HG03280 (cell line): ENCODE measurements around the gene VWDE.
"Not testable (repeated sequence)": the region's sequence is repeated elsewhere in the genome, so short reads cannot be mapped to it uniquely, and the experiment has no call there.

ENCODE experiments used
- ATAC-seq: cut with Tn5 transposase; IDR thresholded peaks from one replicate; pipeline ENCODE4 v1.9.1; 2021; ENCODE audit warnings: mild to moderate bottlenecking, moderate library complexity; ENCODE audit not compliant: unreplicated experiment

The VWDE gene

DNA sequence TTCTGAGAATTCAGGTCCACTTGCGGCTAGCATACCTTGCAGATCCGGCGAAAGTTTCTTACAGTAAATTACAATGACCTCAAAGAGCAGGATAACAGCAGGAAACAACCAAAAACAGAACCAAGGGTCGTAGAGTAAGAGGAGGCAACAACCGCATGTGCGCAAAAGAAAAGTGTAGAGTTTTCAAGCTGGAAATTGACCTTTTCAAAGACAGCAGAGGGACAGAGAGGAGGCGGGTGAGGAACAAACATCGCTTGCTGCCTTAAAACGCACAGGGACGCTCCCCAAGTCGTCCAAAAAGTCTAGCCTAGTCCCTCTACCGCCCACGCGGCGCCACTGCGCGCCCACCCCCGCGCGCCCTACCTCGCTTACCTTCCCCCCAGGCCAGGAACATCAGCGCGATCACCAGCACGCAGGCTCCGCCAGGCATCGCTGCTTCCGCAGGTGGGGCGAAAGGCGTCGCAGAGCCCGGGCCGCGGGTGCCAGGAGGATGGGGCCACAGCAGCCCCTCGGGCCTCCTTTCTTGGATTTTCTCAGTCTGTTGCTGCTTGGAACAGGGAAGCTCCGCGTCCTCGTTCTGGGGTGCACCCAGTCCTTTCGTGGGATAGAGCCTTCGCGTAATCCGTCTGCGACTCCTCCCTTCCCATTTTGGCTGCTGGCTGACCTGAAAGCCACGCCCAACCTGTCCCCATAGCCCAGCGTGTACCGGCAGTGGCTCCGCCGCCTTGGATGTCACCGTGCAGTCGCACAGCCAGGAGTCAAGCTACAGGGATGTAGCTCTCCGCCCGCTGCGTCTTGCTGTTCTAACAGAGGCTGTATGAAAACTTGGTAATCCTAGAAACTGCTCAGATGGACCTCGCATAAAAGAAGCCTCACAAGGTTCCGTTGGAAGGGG, at the start of gene VWDE:
Gene VWDE (minus strand): TSS at position 579 of the 895 bp plus-strand sequence. CDS start 149 bp downstream, at position 430.
- no peak for ATAC-seq

DNA sequence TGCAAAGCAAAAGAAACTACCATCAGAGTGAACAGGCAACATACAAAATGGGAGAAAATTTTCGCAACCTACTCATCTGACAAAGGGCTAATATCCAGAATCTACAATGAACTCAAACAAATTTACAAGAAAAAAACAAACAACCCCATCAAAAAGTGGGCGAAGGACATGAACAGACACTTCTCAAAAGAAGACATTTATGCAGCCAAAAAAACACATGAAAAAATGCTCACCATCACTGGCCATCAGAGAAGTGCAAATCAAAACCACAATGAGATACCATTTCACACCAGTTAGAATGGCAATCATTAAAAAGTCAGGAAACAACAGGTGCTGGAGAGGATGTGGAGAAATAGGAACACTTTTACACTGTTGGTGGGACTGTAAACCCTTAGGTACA, 49.5 kb upstream of the VWDE start:
- not testable (repeated sequence) for ATAC-seq

DNA sequence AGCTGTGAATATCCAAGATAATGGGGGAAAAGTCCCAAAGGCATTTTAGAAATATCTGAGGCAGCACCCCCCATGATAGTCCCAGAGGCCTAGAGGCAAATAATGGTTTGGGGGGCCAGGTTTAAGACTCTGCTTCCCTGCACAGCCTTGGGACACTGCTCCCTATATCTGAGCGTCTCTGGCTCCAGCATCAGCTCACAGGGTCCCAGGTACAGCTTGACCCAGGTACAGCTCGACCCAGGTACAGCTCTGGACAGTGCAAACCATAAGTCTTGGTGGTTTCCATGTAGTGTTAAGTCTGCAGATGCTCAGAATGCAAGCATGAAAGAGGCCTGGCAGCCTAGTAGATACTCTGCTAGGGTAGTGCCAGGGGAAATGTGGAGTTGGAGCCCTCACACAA, 47.0 kb upstream of the VWDE start:
- ATAC-seq, result no peak

DNA sequence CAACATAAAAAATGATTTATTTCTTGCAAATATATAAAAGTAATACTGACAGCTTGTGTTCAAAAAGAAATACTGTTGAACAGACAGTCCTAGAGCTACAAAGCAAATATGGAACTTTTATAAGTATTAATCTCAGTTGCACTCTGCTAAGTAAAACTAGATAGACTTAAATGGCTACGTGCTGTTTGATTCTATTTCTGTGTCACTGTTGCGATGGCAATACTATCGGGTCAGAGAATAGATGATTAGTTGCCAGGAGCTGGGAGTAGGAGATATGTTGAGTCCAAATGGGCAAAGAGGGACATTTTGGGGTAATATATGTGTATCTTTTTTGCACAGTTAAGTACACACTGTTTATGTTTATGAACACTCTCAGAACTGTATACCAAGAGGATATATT, 41.1 kb upstream of the VWDE start:
- no peak for ATAC-seq

DNA sequence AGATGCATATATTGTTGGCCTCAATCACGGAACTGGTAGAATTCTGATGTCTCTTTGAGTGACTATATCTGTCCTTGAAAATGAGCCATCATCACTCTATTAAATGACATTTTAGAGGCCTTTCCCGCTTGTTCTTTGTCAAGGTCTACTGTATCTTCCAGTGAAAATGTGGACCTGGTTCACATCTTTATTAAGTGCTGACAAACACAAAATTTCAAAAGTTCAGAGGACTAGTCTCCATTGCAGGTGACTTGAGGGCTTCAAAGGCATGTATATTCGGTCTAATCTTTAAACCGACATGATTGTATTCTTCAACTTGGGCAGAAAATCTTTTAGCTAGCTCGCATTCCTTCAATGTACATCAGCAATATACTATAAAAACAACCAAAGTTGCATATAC, 36.6 kb upstream of the VWDE start:
- ATAC-seq, result no peak

DNA sequence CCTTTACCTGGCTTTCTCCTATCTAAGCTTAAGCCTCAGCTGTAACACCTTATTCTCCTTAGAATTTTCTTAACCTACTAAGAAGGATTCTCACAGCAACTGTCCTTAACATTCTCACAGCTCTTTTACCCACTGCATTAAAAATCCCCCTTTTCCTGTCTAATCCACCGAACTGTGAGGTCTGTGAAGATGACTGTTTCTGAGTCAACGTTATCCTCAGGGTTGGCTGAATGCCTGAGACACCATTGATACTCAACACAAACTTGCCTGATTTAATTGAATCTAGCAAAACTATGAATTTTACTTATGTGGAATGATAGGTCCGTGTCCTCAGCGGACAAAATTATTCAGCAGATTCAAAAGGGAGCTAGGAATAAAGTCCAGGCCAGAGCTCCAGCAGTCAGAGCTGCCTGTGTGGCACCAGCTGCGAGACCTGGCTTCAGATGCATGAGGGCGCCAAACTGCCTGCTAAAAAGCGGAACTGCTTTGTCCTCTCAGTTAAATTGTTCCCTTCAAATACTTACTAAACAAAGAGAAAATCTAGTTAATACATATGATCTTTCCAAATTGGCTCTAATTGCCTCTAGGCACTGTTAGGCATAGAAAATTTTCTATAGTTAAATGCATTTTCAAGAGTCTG, 33.4 kb upstream of the VWDE start:
- ATAC-seq, result no peak

DNA sequence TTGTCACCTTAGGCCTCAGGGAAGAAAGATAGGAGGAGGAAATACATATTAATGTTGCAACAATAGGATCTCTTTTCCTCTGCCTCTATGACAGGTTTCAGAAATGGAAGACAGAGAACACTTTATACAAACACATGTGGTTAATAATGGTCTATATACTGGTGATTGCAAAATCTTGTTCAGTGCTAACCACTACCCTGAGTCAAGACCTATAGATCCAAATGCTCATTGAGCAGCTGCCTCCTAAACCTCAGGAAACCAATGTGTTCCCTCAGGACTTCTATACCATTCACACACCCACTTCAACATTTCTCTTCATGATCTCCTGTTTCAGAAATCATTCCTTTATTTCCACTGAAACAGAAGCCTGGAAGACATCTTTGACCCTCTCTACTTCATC, 32.5 kb upstream of the VWDE start:
- no peak for ATAC-seq

DNA sequence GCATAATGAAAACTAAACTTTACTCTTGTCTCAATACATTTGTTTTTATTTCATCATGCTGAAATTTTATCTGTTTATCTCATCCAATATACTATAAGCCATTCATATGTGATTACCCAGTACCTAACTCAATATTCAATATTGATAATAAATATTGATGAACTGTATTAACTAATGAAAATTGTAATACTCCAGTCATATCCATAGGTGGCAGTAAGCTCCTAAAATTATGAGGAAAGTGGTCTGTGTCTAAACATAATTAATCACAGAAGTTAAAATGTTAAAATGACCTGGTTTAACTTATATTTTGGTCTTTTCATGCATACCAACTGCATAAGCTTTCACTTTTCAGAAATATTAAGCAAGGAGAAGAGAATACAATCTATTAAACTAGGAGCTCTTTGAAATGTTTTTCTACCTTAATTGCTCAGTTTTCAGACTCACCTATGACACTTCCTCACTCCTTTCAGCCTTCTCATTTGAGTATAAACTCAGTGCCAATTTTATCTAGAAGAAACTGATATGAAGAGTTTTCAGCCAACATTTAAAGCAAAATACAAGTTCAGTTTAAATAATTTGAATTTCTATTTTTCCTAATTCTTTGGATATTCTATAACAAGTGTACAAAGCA, 30.5 kb upstream of the VWDE start:
- ATAC-seq, result peak; percentile 50

DNA sequence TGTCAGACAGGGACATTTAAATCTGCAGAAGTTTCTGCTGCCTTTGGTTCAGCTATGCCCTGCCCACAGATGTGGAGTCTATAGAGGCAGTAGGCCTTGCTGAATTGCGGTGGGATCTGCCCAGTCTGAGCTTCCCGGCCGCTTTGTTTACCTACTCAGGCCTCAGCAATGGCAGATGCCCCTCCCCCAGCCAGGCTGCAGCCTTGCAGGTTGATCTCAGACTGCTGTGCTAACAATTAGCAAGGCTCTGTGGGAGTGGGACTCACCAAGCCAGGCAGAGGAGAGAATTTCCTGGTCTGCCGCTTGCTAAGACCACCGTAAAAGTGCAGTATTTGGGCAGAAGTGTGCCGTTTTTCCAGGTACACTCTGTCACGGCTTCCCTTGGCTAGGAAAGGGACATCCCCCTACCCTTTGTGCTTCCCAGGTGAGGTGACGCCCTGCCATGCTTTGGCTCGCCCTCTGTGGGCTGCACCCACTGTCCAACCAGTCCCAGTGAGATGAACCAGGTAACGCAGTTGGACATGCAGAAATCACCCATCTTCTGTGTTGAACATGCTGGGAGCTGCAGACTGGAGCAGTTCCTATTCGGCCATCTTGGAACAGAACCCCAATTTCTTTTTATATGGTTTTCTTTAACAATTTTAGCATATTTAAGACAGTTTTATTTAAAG, 28.4 kb upstream of the VWDE start:
- no peak for ATAC-seq

DNA sequence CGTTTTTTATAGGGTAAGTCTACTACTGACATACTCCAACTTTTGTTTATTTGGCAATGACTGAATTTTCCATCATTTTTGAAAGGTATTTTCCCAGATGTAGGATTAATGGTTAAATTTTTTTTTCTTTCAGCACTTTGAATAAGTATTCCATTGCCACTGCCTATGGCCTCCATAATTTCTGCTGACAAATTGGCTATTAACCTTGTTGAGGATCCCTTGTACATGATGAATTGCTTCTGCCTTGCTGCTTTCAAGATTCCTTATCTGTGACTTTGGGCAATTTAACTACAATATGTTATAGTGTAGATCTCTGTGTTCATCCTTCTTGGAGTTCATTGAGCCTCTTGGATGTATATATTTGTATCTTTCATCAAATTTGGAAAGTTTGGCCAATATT, 21.6 kb upstream of the VWDE start:
- ATAC-seq, result no peak

DNA sequence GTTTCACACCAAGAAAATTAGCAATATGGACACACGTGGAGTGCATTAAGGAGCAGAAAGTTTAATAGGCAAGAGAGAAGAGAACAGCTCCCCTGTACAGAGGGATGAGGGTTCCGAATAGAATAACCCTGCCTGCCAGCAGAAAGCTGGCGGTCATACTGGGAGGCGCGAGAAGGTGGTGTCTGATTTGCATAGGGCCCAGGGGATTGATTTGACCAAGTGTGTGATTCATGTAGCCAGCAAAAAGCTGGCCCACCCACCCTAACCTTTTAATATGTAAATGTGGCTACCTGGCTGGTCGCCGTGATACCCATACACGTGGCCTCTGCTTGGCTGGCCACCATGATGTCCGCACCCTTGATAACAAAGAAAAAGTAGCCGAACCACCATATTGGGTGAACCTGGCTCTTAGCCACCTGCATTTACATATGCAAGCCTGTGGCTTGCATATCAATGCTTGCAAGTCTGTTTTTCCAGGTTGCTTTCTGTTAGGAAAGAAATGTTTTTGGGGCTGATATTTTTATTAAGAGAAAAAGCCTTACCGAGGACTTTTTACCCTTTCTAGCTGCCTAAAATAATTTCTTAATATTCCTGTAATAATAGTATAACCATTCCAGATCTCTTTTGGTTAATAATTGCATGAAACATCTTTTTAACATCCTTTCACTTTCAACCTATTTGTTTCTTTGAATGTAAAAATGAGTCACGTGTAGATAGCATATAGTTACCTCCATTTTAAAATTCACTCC, 20.5 kb upstream of the VWDE start:
- ATAC-seq, result no peak

DNA sequence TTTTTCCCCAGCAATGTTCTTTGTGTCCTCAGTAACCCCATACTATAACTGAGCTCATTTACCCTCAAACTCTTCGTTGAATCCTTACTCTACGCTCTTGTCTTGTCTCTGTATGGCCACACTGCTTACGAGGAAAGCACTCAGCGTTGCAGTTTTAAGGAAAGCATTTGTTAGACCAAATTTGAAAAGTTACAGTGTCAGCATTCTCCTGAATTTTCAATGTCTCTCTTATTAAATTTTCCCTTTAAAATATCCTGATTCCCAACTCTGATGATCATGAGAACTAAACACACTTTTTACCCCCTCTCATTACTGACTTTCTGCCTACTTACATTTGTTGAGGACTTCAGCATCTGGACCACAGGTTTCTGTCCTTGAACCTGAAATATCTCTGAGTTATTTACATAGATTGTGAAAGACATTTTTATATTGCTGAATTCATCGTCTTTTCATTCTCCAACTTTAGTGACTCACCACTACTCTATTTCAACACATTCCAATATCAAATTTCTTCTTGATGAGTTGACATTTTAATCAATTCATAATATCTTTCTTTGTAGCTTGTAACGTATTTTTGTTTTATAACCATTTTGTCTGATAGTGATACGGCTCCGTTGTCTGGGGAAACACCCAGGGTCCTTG, 19.8 kb upstream of the VWDE start:
- ATAC-seq, result no peak

DNA sequence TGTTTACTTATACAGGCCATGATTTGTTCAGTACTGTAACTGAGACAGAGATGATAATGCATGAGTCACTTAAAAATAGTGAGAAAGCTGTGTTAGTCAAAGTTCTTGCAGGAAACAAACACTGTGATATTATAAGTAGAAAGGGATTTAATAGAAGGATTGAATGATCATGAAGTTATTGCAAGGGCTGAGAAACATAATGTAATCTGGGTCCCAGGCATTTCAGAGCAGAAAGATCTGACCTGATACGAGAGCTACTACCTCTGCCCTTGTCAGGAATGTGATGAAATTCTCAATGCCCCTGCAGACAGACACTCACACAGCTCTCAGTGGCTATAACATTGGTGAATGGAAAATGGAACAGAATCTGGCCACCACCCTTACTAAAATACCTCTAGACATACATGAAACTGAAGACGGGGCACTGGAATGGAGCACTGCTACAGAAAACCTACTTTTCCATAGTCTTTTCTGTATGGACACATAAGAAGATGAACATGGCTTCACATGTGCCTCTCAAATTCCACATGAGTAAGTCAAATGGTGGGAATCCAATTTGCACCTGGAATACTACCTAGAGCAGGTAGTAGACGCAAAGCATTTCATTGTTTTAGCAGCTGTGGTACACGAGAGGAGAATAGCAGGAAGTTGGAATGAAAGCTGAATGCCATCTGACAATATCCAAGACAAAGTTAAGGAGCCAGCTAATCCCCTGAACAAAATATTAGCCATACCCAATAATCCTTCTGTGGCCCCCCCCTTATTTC, 19.1 kb upstream of the VWDE start:
- no peak for ATAC-seq

DNA sequence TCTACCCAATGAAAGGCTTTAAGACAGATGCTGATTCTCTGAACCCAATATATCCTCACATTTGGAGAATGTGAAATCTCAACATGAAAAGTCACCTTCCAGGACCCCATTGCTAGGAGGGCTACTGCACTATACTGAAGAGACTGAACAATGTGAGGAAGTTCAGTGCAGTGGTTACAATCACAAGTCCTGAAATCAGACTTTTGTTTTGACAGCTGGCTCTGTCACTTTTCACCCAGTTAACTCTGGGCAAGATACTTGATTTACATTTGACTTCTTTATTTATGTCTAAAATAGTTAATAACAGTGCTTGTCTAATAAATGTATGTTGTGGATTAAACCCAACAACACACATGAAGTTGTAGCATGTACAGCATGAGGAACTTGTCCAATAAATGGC, 14.8 kb upstream of the VWDE start:
- ATAC-seq, result no peak

DNA sequence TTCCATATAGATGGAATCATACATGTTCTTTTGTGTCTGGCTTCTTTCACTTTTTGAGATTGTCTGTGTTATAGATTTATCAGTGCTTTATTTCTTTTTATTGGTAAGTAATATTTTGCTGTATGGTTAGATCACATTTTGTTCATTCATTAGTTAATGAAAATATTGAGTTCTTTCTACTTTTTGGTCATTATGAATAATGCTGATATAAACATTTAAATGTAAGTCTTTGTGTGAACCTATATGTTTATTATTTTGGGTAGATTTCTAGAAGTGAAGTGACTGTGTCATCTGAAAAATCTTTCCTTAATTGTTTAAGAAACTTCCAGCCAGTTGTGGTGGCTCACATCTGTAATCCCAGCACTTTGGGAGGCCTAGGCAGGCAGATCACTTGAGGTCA, 11.4 kb upstream of the VWDE start:
- no peak for ATAC-seq

DNA sequence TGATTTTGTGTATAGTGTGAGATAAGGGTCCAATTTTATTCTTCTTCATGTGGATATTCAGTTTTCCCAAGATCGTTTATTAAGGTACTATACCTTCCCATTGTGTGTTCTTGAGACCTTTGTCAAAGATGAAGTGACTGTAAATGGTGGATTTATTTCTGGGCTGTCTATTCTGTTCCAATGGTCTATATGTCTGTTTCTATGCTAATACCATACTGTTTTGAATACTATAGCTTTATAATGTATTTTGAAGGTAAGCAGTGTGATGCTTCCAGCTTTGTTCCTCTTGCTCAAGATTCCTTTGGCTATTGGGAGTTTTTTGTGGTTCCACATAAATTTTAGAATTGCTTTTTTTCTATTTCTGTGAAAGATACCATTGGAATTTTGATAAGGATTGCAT, 8.7 kb upstream of the VWDE start:
- no peak for ATAC-seq

DNA sequence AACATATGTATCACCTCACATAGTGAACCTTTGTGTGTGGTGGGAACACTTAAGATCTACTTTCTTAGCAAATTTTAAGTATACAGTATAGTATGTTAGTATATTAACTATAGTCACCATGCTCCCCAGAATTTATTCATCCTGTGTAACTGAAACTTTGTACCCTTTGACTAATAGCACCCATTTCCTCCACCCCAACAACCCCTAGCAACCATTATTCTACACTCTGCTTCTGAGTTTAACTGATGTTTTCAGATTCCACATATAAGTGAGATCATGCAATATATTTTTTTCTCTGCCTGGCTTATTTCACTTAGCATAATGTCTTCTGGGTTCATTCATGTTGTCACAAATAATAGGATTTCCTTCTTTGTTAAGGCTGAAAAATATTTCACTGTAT, 6.9 kb upstream of the VWDE start:
- no peak for ATAC-seq

DNA sequence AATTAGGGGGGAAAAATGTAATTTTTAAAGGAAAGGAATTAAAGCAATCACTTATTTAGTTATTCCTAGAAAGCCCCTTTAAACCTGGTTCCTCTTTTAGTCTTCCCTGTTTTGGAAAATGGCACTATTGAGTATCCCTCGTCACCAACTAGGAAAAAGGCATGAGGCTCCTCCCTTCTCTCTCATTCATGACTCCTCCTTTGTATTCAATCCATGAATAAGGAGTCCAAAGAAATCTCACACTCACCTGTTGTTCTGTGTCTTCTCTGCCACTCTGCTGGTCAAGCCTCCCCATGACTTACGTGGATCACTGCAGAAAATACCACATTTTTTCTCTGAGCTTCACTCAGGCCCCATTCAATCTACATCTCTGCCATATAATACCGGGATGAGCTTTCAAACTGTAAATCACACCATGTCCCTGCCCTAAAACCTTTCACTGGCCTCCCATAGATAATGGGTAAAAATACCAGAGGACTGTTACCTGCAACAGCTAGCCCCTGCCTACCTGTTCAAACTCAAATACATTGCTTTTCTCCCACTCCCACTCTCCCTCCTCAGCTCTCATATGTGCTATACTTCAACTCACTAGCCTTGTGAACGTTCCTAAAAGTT, 5.5 kb upstream of the VWDE start:
- ATAC-seq, result no peak

DNA sequence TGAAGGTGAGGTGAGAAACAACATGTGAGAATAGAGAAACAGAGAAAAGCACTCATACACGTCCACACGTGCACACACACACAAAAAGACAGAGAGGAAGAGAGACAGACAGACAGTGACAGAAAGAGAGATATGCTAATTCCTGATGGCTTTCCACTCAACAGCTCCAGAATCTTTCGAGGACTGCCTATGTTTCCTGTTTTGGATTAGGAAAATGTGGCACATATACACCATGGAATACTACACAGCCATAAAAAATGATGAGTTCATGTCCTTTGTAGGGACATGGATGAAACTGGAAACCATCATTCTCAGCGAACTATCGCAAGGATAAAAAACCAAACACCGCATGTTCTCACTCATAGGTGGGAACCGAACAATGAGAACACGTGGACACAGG, 4.0 kb upstream of the VWDE start:
- not testable (repeated sequence) for ATAC-seq
